GM04504 (cell line): ENCODE measurements around the gene MEIS1.
A peak's percentile ranks its signal among the peaks of the same experiment; 100 is the strongest.

ENCODE experiments used
- DNase-seq: peaks from one replicate; pipeline ENCODE4 v3.0.0-alpha.2; 2012; ENCODE audit warnings: low read depth

Gene MEIS1

DNA sequence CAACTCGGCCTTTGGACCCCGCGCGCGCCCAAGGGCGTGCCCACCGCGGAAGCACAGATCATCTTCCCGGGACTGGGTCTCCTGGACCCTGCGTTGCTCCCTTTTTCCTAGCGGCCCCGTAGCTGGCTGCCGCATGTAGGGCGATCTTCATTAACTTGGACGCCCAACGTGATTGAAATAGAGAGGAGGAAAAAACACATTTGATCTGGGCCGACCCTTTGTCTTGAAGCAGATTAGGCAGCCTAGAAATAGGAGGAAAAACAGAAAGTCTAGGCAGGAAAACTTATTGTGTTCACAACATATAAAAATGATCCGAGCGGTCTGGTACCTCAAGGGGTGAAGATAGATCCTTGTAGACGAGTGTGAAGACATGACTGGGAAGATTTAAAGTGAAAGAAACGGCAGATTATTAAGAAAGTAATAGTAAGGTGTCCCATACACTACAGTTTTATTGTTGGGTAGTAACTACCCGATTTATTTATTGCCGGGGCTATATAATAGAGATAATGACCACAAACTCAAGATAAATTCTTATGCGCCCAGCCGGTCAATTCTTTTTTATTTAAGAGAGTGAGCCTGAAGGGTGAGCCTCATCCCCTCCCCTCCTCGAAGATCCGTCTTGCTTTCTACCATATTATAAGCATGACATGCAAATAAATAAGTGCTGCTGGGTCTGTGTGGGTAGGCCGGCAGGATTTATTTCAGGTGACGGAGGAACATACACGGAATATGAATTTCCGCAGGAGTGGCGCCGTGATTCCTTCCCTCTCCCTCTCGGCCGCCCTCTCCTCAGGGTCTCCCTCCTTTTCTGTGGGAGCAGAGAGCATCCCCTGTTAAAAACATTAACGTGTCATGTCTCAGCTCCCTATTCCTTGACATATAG, 147.4 kb downstream of the MEIS1 start:
- DNase-seq, result no peak

DNA sequence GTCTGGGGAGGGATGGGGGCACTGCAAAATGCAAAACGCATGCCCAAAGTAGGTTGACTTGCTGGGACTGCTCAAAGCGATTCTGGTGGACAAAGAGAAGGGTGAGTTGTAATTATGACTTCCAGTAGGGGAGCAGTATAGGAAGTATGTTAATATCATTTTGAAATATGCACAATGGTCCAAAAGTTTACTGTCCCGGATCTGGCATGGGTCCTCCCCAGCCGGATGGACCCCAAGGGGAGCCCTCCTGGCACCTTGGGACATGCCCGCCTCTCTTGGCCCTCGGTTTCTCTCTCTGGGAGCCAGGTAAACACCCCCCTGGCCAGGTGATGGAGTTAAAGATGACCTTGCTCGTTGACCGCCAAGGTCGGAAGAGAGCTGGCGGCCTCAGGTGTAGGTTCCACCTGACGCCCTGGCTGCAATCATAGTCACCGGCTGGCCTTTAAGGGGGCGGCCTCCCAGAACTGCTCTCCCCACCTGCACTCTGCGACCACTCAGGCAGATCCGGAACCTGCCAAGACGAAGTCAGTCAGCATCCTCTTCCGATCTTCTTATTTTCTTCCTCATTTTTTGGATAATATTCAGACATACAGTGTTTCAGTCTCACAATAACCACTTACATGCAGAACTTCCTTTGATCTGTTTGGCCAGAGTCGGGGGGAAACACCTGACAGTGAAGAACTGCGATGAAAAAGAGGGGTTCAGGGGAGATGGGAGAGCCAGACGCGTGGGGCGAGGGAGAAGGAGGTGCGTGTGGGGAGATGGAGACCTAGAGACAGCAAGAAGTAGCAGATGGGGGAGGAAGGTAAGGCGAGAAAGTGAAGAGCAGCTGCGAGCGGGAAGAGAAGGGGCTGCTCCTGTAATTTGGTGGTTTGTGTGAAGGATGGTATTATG, 148.3 kb downstream of the MEIS1 start:
- DNase-seq, result no peak

DNA sequence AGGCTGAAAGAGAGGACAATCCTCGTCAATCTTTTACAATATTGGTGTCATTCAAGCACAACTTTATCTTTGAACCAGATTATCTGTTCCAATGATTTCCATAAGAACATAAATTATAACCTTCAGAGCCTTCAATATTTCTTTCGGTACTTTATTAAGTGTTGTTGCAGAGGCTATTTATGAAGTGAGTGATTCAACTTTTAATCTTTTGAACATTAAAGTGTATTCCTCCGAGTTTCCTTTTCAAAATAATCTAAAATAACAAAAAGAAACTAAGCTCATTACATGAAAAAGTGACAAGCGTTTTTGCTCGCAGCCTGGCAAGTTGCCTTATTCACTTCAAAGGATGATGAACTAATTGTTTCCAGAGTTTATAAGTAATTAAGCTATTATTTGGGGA, 149.0 kb downstream of the MEIS1 start:
- DNase-seq, result no peak

DNA sequence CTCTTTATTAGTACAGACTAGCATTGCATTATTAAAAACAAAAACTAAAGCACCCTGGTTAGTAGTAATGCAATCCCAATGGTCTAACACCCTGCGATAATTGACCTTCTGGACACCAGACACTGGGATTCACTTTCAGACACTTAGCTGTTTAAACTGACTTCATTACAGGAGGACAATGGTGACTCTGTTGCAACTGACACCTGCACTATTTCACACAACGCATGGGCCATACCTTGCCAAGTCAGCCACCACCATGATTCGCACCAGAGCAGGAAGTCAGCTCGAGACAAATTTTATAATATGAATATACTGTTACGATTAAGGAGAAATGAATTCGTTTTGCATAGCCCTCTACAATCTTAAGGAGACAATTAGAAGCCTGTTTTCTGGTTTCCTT, 150.7 kb downstream of the MEIS1 start:
- DNase-seq, result no peak

DNA sequence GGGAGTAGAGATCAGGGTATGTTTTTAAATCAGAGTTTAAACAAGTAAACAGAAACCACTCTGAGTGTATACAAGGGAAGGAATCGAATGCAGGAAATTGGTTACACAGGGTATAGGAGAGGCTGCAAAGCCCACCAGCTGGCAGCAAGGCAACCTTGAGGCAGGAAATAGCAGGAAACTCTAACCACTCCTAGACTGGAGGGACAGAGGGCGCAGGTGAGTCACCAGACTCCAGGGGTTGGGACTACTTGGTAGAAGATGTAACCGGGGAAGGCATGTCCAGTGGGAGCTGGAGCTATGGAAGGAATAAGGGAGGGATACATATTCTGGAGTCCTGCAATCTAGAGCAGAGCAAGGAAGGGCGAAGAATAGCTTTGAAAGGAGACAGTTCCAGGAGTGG, 152.3 kb downstream of the MEIS1 start:
- DNase-seq, result no peak

DNA sequence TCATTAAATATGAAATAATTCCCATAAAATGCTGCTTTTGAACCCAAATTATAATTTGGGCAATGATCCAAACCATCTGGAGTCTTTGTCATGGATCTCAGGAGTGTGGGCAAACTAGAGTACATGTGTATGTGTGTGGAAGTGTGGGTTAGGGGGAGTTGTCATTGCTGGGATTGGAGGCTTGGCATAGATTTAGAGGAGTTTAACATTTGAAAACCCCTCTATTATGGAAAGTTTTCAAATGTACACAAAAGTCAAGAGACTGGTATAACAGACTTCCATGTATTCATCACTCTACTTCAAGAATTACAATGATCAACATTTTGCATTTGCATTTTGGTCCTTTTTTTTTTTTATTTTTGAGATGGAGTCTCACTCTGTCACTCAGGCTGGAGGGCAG, 159.1 kb downstream of the MEIS1 start:
- no peak for DNase-seq

DNA sequence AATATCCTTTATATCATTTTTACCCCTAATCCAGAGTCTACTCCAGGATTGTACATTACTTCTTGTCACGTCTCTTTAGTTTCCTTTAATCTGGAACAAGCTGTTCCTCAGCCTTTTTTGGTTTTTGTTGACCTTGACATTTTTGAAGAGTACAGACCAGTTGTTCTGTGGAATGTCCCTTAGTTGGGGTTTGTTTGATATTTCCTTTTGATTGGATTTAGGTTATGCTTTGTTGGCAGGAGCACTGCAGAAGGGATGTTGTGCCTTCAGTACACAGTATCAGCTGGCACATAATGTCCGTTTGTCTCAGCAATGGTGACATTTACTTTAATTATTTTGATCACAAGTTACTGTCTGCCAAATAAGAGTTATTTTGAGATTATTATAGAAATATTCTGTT, 160.6 kb downstream of the MEIS1 start:
- DNase-seq, result no peak

DNA sequence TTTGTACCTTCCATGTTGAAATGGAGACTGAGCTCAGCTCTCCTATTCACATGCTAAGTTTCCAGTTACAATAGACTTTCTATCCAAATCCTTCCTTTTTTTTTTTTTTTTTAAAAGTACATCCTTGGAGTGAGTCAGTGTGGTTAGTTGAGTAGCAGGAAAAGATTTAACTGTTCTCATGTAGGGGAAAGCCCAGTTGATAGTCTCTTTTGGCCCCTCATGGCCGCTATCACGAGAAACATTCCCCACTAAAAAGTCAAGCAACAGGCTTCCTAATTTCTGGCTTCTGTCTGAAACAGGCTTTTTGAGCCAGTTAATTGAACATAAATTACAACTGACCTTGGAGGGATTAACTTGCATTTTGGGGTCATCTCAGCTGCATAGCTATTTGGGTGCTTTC, 161.3 kb downstream of the MEIS1 start:
- DNase-seq, result no peak

DNA sequence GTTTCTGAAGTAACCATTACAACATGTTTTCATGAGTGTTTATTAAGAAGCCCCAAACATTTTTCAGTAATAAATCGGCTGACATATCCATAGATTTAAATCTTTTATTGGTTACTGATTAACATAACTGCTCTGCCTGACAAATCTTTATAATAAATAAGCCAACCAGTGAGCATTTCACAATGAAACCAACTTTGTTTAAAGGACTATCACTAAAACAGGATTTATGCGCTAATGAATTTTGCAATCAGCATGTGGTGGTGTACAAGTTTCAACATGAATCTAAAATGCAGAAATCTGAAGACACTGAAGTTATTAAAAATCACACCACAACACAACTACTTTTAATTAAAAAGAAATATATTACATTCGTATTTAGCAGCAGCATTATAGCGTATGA, 166.7 kb downstream of the MEIS1 start:
- DNase-seq, result peak; percentile 15

DNA sequence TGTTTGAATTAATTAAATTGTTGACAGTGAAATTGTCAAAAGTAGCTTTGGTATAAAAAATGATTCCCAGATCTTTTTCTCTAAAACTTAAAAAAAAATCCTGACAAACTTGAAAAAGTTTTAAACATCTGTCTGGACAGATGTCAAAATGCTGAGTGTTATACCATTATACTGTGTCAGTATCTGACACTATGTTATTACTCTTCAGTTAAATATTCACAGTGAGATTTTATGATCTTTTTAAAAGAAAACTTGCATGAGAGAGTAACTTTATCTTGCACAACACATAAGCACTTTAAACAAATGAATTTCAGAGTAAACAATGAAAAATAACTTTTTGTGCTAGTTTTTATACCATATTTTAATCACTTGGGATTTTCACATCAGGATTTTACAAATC, 167.4 kb downstream of the MEIS1 start:
- peak; percentile 28 for DNase-seq

DNA sequence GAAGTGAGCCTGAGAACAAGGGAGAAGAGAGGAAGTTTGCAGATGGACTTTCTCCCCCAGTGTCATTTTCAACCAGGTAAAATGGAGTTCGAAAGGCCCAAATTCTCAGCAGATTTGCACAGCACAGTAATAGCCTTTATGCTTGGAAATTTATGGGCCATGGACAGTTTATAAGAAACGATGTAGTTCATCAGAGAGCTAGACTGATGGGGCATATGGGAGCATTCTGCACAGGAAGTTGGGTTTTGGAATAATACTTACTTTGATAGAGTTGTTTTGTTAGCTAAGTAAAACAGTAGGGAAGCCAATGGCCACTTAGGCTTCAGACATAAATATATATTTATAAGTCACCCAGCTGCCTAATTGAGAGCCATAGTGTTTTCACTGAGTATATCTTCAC, 169.4 kb downstream of the MEIS1 start:
- no peak for DNase-seq

DNA sequence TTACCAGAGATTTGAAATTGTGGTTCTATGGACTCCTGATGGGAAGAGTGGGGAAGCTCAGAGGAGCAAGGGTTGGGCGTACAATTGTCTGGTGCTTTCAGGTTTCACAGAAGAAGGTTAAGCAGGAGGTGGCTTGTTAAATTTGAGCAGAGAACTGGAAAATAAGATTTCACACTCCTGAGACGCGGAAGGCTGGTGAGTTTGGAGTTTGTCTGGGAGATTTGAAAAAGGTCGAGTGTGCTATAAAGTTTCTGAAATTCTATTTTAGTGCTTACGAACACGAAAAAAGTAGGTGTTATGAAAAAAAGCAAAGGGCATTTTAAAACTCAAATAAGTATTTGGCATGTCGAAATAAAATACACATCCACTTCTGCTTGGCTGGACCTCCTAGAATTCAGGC, 170.1 kb downstream of the MEIS1 start:
- no peak for DNase-seq

DNA sequence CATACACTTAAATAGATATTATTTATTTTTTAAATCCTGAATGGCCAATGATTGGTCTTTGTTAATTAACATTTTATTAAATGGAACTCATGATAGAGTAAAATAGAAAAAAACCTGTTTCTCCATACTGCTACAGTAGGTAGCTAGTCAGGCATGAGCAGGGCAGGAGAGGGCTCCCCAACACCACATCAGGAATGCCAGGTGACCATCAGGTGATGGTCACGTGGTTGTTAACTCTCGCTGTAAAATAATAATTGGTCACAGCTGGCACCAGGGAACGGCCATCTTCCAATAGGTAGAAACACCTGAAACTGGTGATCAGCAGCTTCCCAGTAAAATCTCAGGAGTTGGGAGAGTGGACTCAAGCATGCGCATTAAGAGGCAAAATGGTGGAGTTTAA, 172.2 kb downstream of the MEIS1 start:
- DNase-seq, result no peak
